DOHH2 (cell line): ENCODE measurements around the gene ASIC3.
A peak's percentile ranks its signal among the peaks of the same experiment; 100 is the strongest.

Experiments used
- H3F3A ChIP-seq: fragments of 200-600 bp; sonication (generic), shearing (Covaris generic); 2 replicates; pipeline ENCODE4 v1.6.0; 2016; ENCODE audit warnings: antibody characterized with exemption, mild to moderate bottlenecking; ENCODE audit not compliant: control insufficient read depth, insufficient read depth
- H3K27ac ChIP-seq: fragments of 200-600 bp; sonication (generic); 2 replicates; pipeline ENCODE4 v1.5.1; 2014; ENCODE audit warnings: low read depth, mild to moderate bottlenecking, low read length, moderate library complexity
- H3K27me3 ChIP-seq: fragments of 200-600 bp; sonication (generic); 2 replicates; pipeline ENCODE4 v1.6.1; 2014; ENCODE audit warnings: mild to moderate bottlenecking, low read length, mixed read lengths; ENCODE audit not compliant: control insufficient read depth
- H3K36me3 ChIP-seq: fragments of 200-600 bp; sonication (generic); 2 replicates; pipeline ENCODE4 v1.6.1; 2014; ENCODE audit warnings: mild to moderate bottlenecking, low read length, moderate library complexity, mixed read lengths; ENCODE audit not compliant: control insufficient read depth
- H3K4me1 ChIP-seq: fragments of 200-600 bp; sonication (generic); 2 replicates; pipeline ENCODE4 v1.6.1; 2014; ENCODE audit warnings: mild to moderate bottlenecking, low read length, mixed read lengths; ENCODE audit not compliant: control insufficient read depth
- H3K4me2 ChIP-seq: fragments of 200-600 bp; sonication (generic); 2 replicates; pipeline ENCODE4 v1.6.0; 2014; ENCODE audit warnings: mild to moderate bottlenecking, low read length, moderate library complexity
- H3K4me3 ChIP-seq: fragments of 200-600 bp; sonication (generic); 2 replicates; pipeline ENCODE4 v1.5.1; 2014; ENCODE audit warnings: mild to moderate bottlenecking, low read length, mixed read lengths
- H3K79me2 ChIP-seq: fragments of 200-600 bp; sonication (generic); 2 replicates; pipeline ENCODE4 v1.6.1; 2014; ENCODE audit warnings: mild to moderate bottlenecking, low read length, mixed read lengths; ENCODE audit not compliant: control insufficient read depth
- H3K9me2 ChIP-seq: fragments of 200-600 bp; sonication (generic); replicated peaks from 2 replicates; pipeline ENCODE4 v1.6.1; 2014; ENCODE audit warnings: mild to moderate bottlenecking, low read length, mixed read lengths; ENCODE audit not compliant: control insufficient read depth
- H3K9me3 ChIP-seq: fragments of 200-600 bp; sonication (generic); 2 replicates; pipeline ENCODE4 v1.6.1; 2014; ENCODE audit warnings: antibody characterized with exemption, low read length, mixed read lengths; ENCODE audit not compliant: control insufficient read depth, insufficient read depth
- H4K20me1 ChIP-seq: fragments of 200-600 bp; sonication (generic); 2 replicates; pipeline ENCODE4 v1.6.0; 2014; ENCODE audit warnings: low read depth, mild to moderate bottlenecking, antibody characterized with exemption, low read length, moderate library complexity; ENCODE audit not compliant: control insufficient read depth, insufficient read depth
- CTCF ChIP-seq: fragments of 200-600 bp; sonication (generic); IDR thresholded peaks from one replicate; pipeline ENCODE4 v1.5.1; 2014; ENCODE audit warnings: antibody characterized with exemption, mild to moderate bottlenecking, low read depth, low read length; ENCODE audit not compliant: poor library complexity, severe bottlenecking
- EZH2phosphoT487 ChIP-seq: fragments of 200-600 bp; sonication (generic); IDR thresholded peaks from 2 replicates; pipeline ENCODE4 v1.6.1; 2017; ENCODE audit warnings: borderline replicate concordance, mild to moderate bottlenecking, antibody characterized with exemption, low read length, moderate library complexity, mixed read lengths

ASIC3 gene

GRCh38 chr7:151012031-151012692 lies 36.2 kb upstream of the ASIC3 start:
- Histone ChIP-seq H3K36me3 (no peaks in the 10 kb centered on the region), H4K20me1 (no peaks in the 10 kb centered on the region), H3K27ac (no peak overlapping the region), H3K4me1 (peaks cover 46% of the 10 kb centered on the region), H3K27me3 (no peaks in the 10 kb centered on the region), H3F3A (peaks cover 6% of the 10 kb centered on the region; the same call in 1 of the 2 replicates), H3K9me2 (no peaks in the 10 kb centered on the region), H3K79me2 (no peaks in the 10 kb centered on the region), H3K4me2 (no peak overlapping the region), H3K4me3 (no peak overlapping the region), H3K9me3 (no peaks in the 10 kb centered on the region)
- TF ChIP-seq CTCF (no peak), EZH2phosphoT487 (no peak)

GRCh38 chr7:151012911-151013347 lies 35.4 kb upstream of the ASIC3 start:
- H3K4me3 ChIP-seq, result no peak overlapping the region
- peak overlapping the region; percentile 90 for H3K4me2 ChIP-seq

GRCh38 chr7:151013356-151013732 lies 35.0 kb upstream of the ASIC3 start:
- no peaks in the 10 kb centered on the region for H3K27me3 ChIP-seq
- no peaks in the 10 kb centered on the region for H3K79me2 ChIP-seq
- TF ChIP-seq CTCF (no peak), EZH2phosphoT487 (no peak)
- peaks cover 6% of the 10 kb centered on the region; the same call in 1 of the 2 replicates for H3F3A ChIP-seq
- no peaks in the 10 kb centered on the region for H3K36me3 ChIP-seq
- no peak overlapping the region for H3K27ac ChIP-seq
- H3K9me2 ChIP-seq, result no peaks in the 10 kb centered on the region
- peak overlapping the region; percentile 90 for H3K4me2 ChIP-seq
- no peaks in the 10 kb centered on the region for H3K9me3 ChIP-seq
- peak overlapping the region; percentile 76; the same call in 1 of the 2 replicates for H3K4me3 ChIP-seq
- H3K4me1 ChIP-seq, result peaks cover 51% of the 10 kb centered on the region
- H4K20me1 ChIP-seq, result no peaks in the 10 kb centered on the region

More at GRCh38 chr7:151012911-151013347, 35.4 kb upstream of the ASIC3 start:
- Histone ChIP-seq H3K27ac (no peak overlapping the region), H3K79me2 (no peaks in the 10 kb centered on the region), H3K9me2 (no peaks in the 10 kb centered on the region), H3K36me3 (no peaks in the 10 kb centered on the region), H3K4me1 (peaks cover 51% of the 10 kb centered on the region), H3K27me3 (no peaks in the 10 kb centered on the region), H3K9me3 (no peaks in the 10 kb centered on the region), H4K20me1 (no peaks in the 10 kb centered on the region), H3F3A (peaks cover 6% of the 10 kb centered on the region; the same call in 1 of the 2 replicates)
- TF ChIP-seq CTCF (peak; percentile 58), EZH2phosphoT487 (no peak)
